HG03175 (cell line): ENCODE data around the gene HS3ST5.
A peak's percentile ranks its signal among the peaks of the same experiment; 100 is the strongest.
"Not testable (repeated sequence)": the region's sequence is repeated elsewhere in the genome, so short reads cannot be mapped to it uniquely, and the experiment has no call there.

Experiments used
- ATAC-seq: cut with Tn5 transposase; IDR thresholded peaks from one replicate; pipeline ENCODE4 v1.9.1; 2021; ENCODE audit warnings: mild to moderate bottlenecking, moderate library complexity; ENCODE audit not compliant: unreplicated experiment

Gene HS3ST5

DNA sequence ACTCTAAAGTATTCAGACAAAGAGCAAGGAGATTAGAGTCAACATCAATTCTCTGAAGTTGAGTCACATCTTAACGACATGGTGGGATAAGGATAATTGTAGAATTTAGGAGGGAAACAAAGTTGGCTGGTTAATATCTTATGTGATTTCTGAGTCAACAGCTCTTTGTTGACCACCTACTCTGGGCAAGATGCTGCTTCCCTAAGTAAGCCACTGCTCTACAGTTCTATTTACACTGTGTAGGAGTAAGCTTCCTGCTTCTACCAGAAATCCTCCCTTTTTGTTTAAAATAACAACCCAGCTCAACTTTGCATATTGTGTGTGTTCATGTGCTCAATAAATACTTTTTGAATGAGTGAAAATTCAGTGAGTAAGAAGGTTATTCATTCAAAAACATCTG lies 3.1 kb downstream of the HS3ST5 start:
- ATAC-seq: no peak

DNA sequence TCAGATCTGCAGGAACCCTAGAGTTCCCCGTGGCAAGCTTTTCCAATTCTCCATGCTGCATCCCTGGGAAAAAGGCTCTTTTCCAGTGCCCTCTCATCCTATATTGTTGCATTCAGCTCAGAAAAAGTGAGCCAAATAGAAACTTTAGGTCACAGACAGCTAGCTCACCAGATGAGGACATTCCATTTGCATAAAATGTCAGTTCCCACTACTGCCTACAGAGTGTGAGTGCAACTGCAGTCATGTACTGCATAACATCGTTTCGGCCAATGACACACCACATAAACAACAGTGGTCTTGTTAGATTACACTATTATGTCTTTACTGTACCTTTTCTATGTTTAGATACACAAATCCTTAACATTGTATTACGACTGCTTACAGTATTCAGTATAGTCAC lies 8.6 kb downstream of the HS3ST5 start:
- no peak for ATAC-seq

DNA sequence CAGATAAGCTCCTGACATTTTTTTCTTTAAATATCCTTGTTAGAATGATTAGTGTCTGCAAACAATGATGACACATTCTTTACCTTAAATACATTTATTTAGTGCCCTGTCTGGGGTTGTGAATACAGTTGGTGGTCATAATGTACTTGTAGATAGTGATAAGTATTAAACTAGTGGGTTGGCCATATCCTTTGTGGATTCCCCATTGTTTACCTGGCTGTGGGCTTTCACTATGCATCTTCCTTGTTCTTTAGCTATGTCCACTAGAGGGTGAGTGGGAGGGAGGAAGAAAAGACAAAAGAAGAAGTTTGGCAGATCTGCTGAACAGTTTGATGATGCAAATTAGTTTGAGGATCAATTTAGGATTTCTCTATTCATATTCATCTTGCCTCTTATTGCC lies 15.7 kb downstream of the HS3ST5 start:
- ATAC-seq: no peak

DNA sequence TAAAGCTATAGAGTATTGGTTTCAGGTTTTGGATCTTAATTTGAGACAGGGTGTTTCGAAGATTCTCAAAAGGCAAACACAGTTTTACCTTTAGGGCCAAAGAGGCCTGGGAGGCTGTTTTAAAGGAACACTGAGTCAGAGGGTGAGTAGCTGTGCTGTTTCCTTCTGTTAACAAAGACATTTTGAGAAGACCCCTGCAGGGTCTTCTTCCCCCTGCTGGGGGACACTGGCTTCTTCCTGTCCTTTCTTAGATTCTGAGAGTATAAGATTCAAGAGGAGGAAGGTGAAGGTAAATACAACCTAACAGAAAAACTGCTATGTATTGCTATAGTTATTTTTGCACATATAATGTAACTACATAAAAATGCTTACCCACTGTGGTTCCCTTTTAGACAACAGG lies 19.0 kb downstream of the HS3ST5 start:
- ATAC-seq: no peak

DNA sequence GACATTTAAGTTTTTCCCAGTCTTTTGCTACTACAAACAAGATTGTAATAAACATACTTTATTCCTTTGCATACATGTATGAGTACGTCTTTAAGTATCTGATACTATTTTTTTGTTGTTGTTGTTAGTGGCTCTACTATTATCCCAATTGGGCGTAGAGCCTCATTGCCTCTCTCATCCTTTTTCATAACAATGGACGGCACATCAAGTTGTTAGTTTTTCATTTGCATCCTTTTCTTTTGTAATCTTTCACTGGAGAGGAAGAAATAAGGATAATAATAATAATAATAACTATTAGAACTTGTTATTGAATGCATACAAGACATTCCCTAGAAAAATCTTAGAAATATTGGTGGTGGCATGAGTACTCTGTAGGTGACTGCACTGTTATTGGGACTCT lies 23.1 kb downstream of the HS3ST5 start:
- no peak for ATAC-seq

DNA sequence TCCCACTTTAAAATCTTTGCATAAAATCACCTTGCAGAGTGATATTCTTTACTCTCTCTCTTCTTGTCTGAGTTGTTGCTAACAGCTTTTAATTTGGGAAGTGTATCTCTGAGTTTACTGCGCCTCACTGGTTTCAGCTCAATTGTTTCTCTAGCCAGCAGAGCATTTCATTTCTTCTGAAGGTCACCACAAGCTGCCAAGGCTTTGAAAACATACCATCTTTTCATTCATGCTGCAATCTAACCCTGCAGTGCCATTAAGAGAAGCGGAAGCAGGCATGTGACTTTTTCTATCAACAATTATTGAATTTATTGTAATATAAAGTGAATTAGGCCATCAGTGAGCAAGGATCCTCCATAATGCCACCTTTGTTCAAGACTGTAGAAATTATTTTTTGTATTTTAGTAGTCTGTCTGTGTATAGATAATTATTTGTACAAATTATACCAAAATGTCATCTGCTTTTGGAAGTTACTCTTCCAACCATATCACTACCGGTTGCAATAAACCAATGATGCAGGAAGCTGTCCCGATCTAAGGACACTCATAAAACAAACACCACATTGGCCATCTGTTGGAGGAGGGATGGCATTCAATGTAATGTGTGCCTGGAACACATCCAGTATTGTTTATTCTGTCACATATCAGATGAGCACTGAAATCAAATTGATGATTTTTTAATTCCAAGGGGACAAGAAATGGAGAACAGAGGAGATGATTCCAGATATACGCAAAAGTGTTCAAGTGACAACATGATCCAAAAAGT lies 26.8 kb downstream of the HS3ST5 start:
- ATAC-seq: no peak

DNA sequence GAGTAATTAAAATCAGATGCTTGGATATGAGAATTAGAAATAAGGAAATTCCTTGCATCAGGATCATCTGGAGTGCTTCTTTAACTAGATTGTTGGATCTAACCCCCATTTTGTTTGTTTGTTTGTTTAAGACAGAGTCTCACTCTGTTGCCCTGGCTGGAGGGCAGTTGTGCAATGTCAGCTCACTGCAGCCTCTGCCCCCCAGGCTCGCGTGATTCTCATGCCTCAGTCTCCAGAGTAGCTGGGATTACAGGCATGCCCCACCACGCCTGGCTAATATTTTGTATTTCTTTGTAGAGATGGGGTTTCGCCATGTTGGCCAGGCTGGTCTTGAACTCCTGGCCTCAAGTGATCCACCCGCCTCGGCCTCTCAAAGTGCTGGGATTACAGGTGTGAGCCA lies 29.0 kb downstream of the HS3ST5 start:
- ATAC-seq: not testable (repeated sequence)

DNA sequence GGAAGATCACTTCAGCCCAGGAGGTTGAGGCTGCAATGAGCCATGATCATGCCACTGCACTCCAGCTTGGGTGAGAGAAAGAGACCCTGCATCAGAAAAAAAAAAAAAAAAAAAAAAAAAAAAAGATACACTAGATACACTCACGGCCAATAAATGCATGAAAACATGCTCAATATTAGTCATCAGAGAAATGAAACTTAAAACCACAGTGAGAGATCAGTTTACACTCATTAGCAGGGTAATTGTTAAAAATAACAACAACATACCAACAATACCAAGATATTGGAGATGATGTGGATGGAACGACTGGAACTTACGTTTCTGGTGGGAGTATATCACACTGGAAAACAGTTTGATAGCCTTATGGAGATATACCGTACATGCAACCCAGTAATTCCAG lies 29.9 kb downstream of the HS3ST5 start:
- peak; percentile 66 for ATAC-seq

DNA sequence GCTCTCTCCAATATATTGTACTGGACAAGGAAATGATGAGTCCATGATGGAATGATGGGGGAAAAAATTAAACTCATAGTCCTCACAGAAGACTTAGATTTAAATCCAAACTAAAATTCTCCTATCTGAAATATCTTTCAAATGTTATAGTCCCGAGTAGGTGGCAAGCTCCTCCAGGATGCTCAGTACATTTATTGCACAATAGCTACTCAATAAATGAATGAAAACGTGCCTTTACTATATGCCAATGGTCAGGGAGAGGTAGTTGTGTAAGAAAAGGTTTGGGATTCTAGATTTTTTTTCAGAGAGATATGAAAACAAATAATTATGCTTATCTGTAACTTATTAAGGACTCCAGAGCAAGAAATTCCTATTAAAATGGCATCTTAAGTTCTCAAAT lies 32.8 kb downstream of the HS3ST5 start:
- ATAC-seq: no peak

DNA sequence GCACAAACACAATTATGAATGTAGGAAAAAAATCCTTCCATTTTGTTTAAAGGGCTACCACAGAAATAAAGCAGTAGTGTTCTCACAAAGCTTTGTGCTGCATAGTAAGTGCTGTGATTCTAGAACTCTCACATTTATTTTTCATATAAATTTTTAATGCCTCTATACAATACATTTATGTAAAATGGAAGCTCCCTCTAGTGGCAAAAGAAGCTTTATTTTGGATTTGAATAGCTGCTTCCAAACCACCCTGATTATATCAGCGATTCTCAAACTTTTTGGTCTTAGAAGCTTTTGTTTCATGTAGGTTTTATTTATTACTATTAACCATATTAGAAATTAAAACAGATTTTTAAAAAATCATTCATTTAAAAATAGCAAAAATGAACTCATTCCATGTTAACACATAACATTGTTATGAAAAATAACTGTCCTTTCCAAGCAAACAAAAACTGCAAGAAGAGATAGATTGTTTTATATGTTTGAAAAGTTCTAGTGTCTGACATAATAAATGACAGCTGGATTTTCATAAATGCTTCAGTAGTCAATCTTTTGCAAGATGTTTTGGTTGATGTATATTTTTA lies 38.4 kb downstream of the HS3ST5 start:
- ATAC-seq: no peak

DNA sequence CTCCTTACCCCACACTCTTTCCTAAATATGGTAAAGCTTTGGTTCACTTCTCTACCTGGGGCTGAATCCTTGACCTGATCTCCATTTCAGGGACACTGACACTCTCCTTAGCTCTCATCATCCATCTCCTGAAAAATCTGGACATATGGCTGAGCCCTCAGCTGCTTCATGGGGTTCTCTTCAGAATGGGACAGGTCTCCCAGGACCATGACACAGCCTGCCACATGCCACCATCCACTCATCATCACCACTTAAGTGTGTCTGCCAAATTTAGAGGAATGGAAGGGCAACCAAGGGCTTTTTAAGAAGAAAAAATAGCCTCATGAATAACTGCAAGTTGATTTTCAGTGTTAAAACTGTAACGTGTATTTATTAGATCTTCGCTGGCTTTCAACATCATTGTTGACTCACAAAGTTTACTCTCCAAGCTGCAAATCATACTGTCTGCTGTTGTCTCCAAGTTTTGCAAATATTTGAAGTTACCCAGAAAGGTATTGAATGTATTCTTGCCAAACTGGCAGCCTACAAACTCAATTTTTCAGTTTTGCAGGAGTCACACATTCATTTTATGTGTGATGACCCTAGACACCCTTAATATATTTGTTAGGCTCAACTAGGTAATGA lies 41.1 kb downstream of the HS3ST5 start:
- no peak for ATAC-seq

DNA sequence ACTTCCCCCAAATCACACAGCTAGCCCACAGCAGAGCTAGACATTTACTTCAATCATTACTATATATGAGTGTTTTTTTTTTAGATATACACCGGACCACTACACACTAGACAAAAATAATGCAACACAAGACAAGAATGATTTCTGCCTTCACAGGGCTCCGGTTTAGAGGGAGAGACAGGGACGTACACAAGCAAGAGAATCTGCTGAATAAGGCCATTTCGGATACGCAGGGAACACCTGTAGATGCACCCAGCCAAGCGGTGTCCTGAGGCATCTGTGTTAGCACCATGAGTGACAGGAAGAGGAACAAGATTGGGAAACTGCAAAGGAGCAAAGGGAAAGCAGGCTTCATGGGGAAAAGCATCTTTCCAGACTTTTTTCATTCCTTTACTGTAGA lies 45.7 kb downstream of the HS3ST5 start:
- no peak for ATAC-seq

DNA sequence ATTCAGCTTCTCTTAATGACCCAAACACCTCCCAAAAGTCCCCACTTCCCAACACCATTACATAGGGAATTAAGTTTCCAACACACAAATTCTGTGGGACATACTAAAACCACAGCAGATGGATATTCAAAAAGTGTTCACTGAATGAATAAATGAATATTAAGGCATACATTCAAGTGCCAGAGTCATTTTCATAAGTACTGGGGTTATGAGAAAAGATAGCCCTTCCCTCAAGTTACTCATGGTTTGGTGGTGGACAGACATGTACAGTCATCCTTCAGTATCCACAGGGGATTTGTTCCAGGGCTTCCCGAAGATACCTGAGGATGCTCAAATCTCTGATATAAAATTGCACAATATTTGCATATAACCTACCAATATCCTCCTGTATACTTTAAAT lies 50.4 kb downstream of the HS3ST5 start:
- no peak for ATAC-seq

DNA sequence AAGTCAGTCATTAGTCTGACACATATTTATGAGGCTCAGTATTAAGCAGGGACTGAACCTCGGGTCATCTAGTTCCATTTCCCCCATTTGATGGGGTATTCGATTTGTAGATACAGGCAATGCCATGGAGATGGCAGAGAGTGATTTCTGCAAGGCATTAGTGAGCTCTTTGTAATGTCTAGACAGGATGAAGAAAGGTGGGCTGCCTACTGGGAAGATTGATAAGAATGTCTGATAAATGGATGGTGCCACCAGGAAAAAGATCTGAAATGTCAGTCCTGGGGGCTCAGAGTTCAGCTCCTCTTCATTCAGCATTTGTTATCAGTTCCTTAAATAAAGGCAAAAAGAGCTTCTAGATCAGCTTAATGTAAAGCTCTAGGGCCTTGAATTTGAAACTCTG lies 51.4 kb downstream of the HS3ST5 start:
- no peak for ATAC-seq

DNA sequence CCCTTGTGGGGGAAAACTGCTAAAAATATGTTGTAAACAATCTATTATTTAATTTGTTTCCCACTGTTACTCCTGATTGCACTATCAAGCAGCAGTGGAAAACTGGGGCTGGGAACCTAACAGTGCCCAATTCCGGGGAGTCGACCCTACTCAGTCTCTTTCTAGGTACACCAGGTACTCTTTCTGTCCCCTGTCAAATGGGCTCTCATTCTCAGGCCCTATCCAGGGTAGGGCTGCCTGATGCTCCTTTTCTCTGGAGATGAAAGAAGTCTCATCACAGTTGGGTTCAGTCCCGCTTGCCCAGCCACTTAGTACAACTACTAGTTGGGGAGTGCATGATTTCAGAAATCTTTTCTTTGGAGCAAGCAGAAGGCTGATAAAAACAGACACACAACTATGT lies 52.0 kb downstream of the HS3ST5 start:
- ATAC-seq: no peak

DNA sequence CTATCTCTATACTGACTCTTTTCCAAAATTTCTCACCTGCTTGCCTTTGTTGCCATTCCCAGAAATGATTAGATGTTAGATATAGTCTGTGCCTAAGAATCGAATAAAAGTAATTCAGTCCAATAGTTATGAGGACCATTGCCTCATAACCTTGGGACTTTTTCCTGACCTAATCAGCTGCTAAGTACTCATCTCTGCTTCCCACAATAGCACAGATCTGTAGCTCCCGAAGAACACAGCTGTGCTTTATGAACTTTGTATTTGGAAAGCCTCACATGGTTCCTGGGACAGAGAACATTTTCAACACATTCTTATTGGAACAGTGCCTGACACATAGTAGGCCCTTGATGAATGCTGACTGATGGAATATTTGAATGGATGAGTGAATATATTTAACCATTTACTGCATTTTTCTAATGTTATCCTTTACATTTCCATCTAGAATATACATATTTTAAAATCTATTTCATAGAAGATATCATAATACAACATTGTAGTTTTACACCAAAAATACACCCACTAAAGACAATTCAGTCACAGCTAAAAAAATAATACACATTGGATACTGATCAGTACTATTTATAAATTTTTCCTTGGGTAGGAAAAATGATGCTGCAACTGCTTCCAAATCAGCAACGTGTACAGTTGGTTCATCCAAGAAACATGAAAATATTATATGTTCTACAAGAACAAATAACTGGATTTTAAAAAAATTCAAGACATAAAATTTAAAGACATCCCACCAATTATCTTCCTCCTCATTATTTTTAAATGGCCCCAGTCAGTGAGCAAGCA lies 53.9 kb downstream of the HS3ST5 start:
- no peak for ATAC-seq

DNA sequence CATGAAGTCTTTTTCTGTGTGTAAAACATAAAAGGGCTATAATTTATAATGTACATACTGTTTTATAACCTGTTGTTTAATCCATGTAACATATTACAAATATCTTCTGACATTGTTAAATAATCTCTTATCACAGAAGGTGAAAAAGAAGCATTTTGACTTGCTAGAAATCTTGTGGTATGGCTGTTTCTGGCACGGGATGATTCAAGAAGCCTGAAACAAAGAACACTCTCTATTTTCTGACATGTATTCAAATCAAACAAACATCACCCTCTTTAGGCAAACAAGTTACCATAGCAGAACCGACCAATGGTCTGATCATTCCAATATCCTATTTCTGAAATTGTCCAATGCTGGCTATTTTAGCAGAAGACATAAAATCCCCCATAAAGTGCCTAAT lies 55.4 kb downstream of the HS3ST5 start:
- ATAC-seq: no peak

DNA sequence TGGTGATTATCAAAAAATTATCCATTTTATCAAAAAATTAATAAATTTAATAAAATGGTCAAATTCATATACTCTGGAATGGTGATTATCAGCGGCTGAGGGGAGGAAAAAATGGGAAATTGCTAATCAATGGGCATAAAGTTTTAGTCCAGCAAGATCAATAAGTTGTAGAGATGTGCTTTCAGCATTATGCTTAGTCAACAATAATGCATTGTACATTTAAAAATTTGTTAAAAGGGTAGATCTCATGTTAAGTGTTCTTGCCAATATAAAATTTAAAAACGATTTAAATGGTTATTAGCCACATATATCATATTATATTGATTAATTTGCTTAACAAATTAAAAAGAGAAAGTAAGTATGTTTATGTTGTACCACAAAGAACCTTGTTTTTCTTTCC lies 56.6 kb downstream of the HS3ST5 start:
- ATAC-seq: no peak

DNA sequence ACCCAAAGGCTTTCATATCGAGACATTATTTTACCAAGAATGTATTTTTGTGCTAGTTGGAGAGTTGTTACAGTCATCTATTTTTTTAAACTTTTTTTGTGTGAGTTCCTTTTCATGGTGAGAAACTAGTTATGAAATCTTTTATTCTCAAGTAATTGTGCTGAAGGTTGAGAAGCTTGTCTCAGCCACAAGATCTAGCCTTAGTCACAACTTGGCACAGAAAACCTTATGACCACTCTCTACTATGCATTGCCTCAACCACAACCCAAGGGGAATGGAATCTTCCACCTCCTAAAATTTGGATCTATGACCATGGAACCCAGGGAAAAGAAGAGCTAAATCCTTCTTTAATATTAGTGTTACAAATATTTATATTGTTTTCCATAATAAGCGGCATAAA lies 58.5 kb downstream of the HS3ST5 start:
- no peak for ATAC-seq

DNA sequence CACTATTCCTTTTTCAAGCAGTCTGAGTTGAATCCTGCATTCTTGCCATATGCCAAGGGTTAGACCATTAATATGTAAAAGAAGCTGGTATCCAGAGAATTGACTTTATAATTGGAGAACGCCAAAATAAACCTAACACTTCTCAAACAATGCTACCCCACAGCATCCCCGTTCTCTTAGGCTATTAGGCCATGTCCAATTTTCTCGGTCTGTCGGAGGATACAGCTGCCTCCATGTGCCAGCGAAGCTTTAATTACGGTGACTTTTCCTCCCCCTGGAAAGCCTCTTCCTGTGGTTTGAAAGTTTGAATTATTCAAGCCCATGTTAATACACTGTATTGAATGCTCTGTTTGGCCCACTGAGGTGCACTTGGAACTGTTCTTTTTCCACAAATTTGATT lies 60.5 kb downstream of the HS3ST5 start:
- no peak for ATAC-seq

DNA sequence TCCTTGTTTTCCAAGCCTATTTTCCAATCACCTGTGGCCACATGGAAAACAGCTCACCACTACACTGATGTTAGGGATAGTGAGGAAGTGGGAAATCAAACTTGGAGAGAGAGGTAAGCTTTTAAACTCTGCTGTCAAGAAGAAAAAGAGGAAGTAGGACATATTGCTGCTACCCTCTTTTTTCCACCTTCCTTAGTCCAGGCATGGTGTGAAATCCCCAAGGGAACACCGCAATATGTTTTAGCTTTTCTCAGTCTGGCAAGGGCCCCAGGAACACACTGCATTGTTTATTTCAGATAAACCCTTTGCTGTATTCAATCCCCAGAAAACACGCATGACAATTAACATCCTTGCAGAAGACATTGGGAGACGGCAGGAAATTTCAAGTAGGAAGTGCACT lies 61.3 kb downstream of the HS3ST5 start:
- ATAC-seq: no peak
